ENCODE results near the gene PTOV1.

DNA sequence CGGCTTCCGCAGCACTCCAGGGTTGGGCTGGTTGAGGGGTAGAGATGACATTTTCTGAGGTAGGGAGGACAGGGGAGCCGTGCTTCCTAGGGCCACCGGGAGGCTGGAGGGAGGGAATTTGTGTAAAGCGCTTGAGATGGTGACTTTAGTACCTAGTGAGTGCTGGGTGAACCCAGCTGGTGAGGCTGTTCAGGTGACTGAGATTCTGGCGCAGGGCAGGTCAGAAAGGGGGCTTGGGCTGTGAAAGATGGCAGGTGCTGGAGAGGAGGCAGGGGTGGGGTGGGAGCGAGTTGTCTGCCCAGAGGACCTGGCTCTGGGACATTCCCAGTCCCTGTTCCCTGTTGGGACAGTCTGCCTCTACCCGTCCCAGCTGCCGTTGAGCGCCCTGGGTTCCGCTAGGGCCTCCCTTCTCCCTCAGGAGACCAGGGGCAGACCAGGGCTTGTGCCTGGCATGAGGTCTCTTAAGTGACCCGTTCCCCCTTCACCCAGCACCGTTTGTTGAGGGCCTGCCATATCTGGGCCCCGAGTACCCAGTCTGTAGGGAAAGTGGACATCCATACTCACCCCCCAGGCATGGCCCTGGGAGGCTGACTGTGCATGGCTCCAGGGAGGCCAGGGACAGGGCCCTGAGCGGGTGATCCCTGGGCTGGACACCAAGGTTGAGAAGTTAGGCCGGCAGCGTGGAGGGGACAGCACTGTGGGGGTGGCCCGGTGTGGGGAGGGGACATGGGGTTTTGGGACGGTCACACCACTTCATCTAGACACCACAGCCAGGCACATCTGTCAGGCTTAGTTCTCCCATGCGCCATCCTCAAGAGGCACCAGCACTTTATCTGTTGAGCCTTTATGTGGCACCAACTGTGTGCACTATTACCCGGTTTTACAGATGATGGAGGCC is 5.0 kb downstream of the PTOV1 start:
- TF ChIP-seq, protein P1, sequence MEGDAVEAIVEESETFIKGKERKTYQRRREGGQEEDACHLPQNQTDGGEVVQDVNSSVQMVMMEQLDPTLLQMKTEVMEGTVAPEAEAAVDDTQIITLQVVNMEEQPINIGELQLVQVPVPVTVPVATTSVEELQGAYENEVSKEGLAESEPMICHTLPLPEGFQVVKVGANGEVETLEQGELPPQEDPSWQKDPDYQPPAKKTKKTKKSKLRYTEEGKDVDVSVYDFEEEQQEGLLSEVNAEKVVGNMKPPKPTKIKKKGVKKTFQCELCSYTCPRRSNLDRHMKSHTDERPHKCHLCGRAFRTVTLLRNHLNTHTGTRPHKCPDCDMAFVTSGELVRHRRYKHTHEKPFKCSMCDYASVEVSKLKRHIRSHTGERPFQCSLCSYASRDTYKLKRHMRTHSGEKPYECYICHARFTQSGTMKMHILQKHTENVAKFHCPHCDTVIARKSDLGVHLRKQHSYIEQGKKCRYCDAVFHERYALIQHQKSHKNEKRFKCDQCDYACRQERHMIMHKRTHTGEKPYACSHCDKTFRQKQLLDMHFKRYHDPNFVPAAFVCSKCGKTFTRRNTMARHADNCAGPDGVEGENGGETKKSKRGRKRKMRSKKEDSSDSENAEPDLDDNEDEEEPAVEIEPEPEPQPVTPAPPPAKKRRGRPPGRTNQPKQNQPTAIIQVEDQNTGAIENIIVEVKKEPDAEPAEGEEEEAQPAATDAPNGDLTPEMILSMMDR (IDR thresholded peaks at IDR 0.05): no peak
- TF ChIP-seq EP300 (IDR thresholded peaks at IDR 0.05) (no peak), POLR2A (IDR thresholded peaks at IDR 0.05) (no peak), POLR2AphosphoS5 (IDR thresholded peaks at IDR 0.05) (no peak)
